OCI-M2 (cell line): Measurements from ENCODE around the gene PFKFB1.
"Not testable (repeated sequence)": the region's sequence is repeated elsewhere in the genome, so short reads cannot be mapped to it uniquely, and the experiment has no call there.

Source experiments
- DNase-seq: peaks from one replicate; lab custom pipeline; 2025; ENCODE audit not compliant: unreplicated experiment; lab: John Stamatoyannopoulos, UW

The PFKFB1 gene

DNA sequence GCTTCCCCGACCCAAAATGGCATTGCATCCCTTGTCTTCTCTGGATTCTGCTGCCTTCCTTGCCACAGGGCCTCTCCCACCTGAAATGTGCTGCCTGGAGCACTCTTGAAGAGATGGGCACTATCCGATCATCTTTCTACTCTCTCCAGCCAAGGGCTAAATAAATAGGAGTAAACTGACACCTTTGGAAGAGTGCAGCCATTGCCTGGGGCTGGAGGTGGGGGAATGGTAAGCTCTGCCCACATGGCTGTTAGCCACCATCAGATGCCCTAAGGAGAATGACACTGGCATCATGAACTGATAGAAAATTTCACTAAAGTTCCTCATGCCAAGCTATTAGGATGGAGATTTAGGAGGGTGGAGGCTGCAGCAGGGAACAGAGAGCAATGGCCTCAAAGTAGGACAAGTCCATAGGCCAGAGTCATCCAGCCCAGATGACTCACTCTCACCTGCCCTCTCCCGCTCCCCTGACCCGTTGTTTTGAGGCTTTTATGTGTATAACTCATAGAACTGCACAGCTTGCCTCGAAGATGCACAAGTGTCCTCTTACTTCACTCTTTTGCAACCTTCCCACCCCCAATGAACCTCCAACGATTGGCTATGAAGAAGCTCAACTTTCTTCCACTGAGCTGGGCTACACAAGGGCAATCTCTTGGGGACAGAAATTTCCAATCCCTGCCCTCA is 822 bp upstream of the PFKFB1 start:
- DNase-seq: no peak

DNA sequence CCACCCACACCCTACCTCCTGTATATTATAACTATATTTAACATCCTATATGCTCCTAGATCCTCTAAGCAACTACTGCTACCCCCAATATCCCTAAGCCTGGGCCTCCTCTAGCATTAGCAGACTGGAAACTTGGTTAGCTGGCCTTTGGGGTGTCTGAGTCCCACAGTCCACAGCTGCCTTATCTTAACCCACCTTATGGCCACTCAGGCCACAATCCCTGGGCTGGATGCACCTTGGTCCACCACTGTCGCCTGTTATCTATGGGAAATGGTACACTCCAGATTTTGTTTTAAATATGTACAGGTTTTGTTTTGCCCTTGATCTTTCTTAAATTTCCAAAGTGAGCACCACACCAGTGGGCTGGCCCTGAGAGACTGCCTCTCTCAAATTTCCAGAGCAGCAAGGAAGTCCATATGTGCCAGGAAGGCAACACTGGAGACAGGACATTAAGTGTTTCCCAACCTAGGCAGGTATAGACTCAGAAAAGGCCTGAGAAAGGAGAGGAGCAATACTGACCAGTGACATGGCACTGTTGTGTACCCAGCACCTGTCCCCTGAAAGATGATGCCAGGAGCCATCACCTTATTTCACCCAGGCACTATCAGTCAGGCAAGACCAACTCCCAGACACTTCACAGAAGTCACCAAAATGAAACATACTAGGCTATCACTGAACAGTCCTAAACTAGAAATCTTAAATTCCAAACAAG is 921 bp downstream of the PFKFB1 start:
- no peak for DNase-seq

DNA sequence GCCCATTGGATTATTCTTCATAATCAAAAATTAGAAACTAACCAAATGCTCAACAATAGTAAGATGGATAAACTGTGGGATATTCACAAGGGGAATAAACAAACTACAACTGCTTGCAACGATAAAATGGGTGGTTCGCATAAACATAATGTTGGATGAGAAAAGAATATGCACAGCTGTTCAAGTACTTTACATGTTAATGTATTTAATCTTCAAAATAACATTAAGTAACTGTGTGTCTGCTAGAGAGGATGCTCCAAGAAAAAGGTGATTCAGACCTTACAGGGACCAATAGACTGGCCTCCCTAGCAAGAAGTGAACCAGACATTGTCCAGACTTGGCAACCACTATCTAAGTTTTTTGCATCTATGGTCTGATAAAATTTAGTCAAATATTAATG is 2.3 kb downstream of the PFKFB1 start:
- DNase-seq: no peak

DNA sequence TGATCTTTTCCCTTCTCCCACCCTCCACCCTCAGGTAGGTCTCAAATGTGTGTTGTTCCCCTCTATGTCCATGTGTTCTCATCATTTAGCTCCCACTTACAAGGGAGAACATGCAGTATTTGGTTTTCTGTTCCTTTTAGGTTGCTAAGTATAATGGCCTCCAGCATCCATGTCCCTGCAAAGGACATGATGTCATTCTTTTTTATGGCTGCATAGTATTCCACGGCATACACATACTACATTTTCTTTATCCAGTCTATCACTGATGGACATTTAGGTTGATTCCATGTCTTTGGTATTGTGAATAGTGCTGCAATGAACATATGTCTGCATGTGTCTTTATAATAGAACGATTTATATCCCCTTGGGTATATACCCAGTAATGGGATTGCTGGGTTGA is 10.7 kb downstream of the PFKFB1 start:
- not testable (repeated sequence) for DNase-seq

DNA sequence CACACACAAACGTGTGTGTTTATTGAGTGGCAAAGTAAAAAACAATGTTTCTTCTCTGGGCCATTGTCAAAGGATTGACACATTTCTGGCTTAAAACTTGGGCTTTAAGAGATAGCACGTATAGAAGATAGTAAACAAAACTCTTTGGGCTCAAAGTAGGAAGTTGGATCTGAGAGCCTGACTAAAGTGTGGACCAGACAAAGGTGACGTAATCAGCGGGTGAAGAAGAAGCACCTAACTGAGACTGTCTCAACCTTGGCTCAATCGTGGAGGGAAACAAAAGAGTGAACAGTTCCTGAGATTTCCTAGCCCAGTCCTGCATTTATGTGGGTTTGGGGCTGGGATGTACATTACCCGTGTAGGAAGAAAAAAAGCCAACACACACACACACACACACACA is 13.7 kb downstream of the PFKFB1 start:
- DNase-seq: no peak

DNA sequence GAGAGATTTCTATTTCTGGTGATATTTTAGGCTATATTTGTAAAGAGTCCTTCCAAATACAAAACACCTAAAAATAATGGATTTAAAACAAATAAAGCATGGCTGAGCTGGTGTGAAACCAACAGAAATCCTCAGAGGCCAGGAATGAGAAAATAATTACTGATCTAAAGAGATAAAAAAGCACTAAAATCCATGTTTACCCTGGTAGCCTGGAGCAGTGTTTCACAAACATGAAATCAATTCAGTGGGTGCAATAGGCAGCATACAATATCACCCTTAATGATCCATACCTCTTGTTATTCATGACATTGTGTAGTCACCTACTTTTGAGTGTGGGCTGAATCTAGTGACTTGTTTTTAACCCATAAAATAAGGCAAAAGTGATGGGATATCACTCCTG is 14.6 kb downstream of the PFKFB1 start:
- no peak for DNase-seq

DNA sequence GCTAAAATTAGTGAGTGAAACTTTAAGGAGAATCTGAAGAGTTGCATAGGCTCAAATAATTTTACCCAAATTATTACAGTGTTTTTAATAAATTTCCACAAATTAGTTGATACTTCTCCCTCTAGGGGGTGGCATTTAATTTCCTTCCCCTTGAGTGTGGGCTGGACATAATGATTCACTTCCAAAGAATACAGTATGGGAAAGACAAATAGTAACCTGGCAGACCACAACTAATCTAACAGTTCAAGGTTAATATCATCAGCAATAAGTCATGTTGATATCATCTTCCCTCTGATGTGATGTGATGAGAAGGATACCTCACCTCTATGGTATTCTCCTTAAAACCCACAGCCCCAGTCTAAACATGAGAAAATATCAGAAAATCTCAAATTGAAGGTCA is 15.5 kb downstream of the PFKFB1 start:
- no peak for DNase-seq

DNA sequence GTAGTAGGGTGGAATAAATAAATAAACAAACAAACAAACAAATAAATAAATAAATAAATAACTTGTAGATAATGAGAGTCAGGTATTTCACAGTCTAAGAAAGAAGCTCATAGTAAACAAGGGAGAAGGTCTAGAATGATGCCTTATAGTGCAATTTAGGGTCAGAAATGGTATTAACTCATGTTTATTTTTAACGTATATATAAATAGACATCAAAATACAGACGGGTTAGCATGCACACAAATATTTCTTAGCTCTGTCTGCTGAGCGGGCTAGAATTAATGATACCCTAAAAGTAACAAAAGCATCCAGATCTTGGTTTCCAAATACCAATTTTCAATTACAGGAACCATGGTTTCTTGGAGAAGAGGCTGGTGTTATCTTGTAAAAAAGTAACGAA is 16.6 kb downstream of the PFKFB1 start:
- DNase-seq: no peak

DNA sequence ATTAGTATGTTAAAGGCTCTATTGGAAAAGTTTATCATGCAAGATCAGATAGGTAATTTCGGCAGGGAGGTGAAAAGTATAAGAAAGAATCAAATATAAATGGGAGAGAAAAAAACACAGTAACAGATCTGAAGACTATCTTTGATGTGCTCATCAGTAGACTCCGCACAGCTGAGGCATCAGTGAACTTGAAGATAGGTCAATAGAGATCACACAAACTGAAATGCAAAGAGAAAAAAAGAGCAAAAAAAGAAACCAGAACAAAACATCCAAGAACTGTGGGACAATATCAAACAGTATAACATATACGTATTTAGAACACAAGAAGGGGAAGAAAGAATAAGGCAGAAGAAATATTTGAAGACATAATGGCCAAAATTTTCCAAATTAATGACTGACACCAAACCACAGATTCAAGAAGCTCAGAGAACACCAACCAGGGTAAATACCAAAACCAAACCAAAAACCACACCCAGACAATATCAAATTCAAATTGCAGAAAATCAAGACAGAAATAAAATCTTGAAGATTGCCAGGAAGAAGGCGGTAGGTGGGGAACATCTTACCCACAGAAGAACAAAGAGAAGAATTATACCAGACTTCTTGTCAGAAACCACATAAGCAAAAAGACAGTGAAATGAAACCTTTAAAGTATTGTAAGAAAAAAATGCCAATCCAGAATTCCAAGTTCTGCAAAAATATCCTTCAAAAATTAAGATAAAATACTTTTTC is 29.1 kb downstream of the PFKFB1 start:
- DNase-seq: no peak

DNA sequence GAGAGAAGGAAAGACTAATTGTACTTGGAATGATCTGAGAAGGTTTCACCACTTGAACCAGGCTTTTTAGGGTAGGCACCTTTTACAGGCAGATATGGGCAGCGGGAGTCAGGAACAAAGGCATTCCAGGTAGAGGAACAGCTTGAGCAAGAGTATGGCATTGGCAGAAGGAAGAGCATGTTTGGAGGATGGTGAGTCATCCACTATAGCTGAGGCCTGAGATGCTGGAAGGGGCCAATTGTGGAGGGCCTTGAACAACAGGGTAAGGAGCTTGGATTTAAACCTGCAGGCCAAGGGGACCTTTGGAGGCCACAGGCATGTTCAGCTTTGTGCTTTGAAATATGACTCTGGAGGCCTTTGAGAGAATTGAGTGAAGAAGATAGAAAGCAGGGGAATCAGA is 32.2 kb downstream of the PFKFB1 start:
- DNase-seq: no peak

DNA sequence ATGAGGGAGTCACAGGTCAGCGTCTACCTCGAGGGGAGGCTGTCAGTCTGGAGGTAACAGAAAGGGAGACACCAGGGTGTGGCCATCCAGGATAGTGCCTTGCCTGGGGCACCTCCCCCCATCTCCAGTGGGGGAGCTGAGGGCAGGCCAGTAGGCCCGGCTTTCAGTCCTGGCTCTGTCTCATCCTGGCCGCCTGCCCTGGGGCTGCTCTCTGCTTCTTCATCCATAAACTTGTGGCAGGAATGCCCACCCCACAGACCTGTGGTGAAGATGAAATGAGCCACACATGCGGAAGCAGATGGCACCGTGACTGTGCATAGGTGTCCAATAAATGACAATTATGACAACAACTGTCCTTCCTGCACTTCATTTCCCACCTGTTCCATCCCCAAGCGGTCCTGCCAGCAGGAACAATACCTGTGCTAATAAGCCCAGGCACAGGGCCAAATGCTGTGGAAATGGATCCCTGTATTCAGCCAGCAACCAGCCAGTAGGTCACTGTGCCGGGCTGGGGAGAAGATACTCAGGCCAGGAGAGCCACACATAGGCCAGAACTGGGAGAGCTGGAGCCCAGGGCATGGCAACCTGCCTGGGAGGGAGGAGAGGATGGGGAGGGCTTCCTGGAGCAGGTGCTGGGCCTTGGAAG is 43.1 kb downstream of the PFKFB1 start:
- DNase-seq: no peak

DNA sequence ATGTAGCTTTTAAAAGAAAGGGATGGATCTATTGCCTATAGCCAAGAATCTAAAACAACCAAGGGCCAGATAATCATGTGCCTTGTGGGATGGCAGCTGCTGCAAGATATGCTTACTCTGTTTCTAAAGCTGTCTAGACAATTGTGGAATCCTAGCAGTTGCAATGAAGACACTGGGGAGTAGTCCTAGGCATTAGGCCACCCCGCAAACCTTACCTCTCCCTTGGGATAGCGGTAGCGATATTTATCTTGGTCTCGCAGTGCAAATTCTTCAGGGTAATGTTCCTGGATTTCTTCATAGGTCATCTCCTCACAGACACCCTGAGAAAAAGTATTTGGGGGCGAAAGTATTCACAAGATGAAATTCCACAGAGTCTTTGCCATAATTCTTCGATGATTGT is 48.8 kb downstream of the PFKFB1 start:
- no peak for DNase-seq

DNA sequence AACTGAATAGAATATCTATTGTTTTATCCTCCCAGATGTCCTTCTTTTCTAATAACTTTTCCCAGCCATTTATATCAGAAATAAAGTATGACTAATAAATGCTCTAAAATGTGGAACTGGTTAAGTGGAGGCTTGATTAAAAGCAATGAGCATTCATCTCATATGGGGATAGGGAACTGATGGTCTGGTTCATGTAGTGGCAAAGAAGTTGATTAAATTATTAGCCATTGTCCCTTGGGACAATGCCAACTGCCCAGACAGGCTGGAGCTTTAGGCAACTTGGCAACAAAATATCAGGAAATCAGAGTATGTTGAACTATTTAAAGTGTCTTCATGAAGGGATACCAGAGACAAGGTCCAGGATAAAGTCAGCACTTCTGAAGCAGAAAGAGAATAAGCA is 49.2 kb downstream of the PFKFB1 start:
- DNase-seq: no peak

DNA sequence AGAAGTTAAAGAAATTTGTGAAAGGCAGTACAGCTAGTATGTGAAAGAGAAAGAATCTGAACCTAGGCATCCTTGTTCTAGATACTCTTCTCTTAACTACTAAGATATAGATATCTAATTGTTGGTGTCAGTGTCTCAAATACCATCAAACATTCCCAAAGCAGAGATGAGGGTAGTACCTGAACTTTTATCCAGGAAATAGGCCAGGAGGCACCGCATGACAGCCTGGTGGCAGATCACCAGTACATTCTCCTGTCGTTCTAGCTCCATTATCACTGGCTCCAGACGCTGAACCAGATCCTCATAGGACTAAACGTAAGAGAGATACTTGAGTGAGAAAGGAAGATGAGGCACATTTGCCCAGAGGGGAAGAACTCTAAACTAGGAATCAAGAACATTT is 56.6 kb downstream of the PFKFB1 start:
- no peak for DNase-seq

DNA sequence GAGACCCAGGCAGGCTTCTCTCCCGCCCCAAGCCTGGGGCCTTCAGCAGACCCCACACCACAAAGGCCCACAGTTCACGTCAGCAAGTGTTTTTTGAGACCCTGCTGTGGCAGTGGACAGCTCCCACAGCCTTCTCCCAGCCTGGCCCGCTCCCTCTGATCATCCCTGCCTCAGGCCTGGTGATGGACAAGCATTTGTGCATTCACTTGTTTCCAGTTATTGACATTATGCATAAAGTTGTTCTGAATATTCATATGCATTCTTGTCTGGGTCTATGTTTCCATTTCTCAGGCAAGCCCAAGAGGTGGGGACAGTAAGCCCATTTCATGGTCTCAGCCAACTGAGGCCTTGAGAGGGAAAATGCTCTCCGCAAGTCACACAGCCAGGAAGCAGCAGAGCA is 58.7 kb downstream of the PFKFB1 start:
- DNase-seq: no peak

DNA sequence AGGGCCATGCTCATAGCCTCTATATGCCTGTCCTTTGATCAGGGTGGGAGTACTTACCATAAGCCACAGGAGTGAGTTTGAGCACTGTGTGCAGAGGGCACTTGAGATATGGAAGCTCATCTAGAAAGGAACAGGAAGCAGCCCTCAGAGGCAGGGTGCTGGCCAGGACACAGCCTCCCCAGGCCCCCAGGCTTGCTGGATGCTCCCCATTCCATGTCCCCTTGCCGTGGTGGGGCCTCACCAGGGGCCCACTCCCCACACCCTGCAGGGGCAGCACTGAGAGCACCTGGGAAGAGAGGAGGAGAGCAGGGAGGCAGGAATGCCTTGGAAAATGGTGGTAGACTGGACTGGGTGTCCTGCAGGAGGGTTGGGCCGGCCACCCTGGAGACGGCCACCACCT is 59.1 kb downstream of the PFKFB1 start:
- DNase-seq: no peak

DNA sequence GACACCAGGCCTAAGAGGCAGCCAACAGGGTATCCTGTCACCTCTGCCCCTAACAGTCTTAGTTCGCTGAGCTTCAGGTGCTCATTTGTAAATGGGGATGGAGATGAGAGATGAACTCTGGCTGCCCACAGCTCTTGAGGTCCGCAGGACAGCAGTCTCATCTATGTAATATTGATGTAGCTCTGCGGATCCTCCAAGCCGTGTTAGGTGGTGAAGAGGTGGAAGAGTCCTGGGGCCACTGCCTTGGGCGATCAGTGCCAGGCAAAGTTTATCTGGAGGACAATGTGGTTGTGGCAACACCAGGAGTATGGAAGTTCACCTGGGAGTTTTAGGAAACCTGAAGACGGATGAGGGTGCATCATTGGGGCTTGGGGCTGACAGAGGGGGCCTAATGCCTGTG is 59.9 kb downstream of the PFKFB1 start:
- no peak for DNase-seq

DNA sequence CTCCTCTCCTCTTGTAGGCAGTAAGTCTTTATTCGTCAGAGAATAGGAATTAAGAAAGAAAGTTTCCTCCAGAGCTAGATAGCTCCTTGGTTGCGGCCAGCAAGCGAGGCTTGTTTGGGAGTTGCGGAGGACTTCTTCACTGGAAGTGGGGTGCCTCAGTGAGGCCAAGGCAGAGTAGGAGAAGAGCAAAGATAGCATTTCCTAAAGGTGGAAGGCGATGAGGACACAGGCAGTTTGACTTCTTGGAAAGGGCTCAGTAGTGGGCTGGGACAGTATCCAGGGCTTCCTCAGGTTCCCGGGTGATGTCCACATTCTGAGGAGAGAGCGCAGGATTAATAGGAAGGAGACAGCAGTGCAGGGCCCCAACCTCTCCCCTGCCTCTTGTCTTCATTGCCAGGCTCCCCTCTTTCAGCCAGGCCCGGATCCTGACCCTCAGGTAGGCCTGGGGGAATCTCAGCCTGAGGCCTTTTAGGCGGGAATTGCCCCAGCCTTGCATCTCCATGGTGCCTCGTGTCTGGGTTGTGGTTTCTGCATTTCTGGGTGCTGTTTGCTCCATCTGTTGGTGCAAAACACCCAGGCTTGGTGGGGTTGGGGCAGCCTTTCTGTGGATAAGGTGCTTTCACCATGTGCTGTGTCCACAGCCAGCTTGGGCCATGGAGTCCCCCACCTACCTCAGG is 60.7 kb downstream of the PFKFB1 start:
- DNase-seq: no peak

DNA sequence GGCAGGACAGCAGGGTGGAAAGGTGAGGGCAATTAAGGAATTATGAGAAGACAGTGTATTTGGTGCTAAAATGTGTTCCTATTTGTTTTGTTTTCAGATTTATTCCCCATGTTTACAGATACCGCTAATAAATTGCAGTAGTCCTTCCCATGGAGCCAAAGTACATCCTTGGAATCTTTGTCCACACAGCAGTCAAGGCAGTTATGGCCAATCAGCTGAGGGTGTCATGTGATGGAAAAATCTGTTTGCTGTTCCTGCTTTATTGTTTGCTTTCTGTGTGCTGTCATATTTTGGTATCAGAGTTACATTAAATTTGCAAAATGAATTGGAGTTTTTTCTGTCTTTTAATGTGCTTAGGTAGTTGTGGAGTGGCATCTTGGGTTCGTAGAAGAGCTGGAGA is 62.9 kb downstream of the PFKFB1 start:
- DNase-seq: no peak

DNA sequence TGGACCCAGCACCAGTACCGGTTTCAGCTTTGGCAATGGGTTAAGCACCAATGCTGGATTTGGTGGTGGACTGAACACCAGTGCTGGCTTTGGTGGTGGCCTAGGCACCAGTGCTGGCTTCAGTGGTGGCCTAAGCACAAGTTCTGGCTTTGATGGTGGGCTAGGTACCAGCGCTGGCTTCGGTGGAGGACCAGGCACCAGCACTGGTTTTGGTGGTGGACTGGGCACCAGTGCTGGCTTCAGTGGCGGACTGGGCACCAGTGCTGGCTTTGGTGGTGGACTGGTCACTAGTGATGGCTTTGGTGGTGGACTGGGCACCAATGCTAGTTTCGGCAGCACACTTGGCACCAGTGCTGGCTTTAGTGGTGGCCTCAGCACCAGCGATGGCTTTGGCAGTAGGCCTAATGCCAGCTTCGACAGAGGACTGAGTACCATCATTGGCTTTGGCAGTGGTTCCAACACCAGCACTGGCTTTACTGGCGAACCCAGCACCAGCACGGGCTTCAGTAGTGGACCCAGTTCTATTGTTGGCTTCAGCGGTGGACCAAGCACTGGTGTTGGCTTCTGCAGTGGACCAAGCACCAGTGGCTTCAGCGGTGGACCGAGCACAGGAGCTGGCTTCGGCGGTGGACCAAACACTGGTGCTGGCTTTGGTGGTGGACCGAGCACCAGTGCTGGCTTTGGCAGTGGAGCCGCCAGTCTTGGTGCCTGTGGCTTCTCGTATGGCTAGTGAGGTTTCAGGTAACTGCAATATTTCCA is 63.5 kb downstream of the PFKFB1 start:
- DNase-seq: no peak

DNA sequence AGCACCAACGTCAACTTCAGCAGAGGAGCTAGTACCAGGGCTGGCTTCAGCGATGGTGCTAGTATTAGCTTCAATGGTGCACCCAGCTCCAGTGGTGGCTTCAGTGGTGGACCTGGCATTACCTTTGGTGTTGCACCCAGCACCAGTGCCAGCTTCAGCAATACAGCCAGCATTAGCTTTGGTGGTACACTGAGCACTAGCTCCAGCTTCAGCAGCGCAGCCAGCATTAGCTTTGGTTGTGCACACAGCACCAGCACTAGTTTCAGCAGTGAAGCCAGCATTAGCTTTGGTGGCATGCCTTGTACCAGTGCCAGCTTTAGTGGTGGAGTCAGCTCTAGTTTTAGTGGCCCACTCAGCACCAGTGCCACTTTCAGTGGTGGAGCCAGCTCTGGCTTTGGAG is 65.1 kb downstream of the PFKFB1 start:
- DNase-seq: no peak
